Right lobe of liver (tissue), 6 donors: Measurements from ENCODE around the gene ST8SIA6. TPM values are rescaled to one million over a fixed set of nuclear protein-coding genes. Genes with fewer than 3 reads are reported as not detected.

ENCODE experiments used
- ATAC-seq, 4 donors: fragments of 200-7000 bp; cut with Tn5 transposase; one replicate each; pipeline ENCODE4 v1.9.1; 2020; ENCODE audit warnings: mild to moderate bottlenecking in 4 of 4, moderate library complexity in 4 of 4
- DNase-seq, 3 donors: peaks; one replicate each; pipeline ENCODE4 v3.0.0-alpha.2; 2020
- H3K27ac ChIP-seq, 3 donors: fragments of 200-600 bp; one replicate each; pipeline ENCODE4 v1.8.0; 2022
- H3K27me3 ChIP-seq, 2 donors: fragments of 200-600 bp; one replicate each; pipeline ENCODE4 v1.8.0; 2022
- H3K36me3 ChIP-seq, 4 donors: fragments of 200-600 bp; sonication (generic) in 1 of 4; one replicate each; pipeline versions ENCODE4 v1.5.1 to v1.8.0; 2017 to 2022; ENCODE audit warnings: control low read depth in 1 of 4
- H3K4me1 ChIP-seq, 4 donors: fragments of 200-600 bp; sonication (generic) in 1 of 4; one replicate each; pipeline versions ENCODE4 v1.5.1 to v1.8.0; 2017 to 2022; ENCODE audit warnings: control low read depth in 1 of 4
- H3K4me3 ChIP-seq, 3 donors: fragments of 200-600 bp; one replicate each; pipeline ENCODE4 v1.8.0; 2022
- H3K9me3 ChIP-seq, 4 donors: fragments of 200-600 bp; sonication (generic) in 1 of 4; one replicate each; pipeline versions ENCODE4 v1.5.1 to v1.8.0; 2017 to 2022; ENCODE audit warnings: control low read depth in 1 of 4
- CTCF ChIP-seq, 4 donors: fragments of 200-600 bp in 3 of 4; fragments of 450-650 bp in 1 of 4; IDR thresholded peaks; one replicate each; pipeline versions ENCODE4 v1.5.1 to v1.8.0; 2016 to 2022; ENCODE audit warnings: antibody characterized with exemption in 4 of 4, mild to moderate bottlenecking in 2 of 4
- POLR2A ChIP-seq: fragments of 450-650 bp; IDR thresholded peaks from one replicate; pipeline ENCODE4 v1.6.1; 2017; ENCODE audit warnings: antibody characterized with exemption, mild to moderate bottlenecking
- WGBS: methylation state at CpG from one replicate; pipeline ENCODE4 v1.1.6; 2018; ENCODE audit warnings: low coverage, low lambda C conversion rate; ENCODE audit not compliant: insufficient coverage; ENCODE audit errors: missing lambda C conversion rate; 5-methylcytosine and 5-hydroxymethylcytosine counted together
- intact Hi-C, 2 donors: fragments of 100-400 bp; cut with DNase I; formaldehyde crosslinking; loops; one replicate each; pipeline versions ENCODE4 v1.11.2 to v1.14.1; 2022
- total RNA-seq, 6 experiments: library from RNA; depleted of rRNA in 2 of 6; stranded (reverse); fragments of >200 nt in 2 of 6; fragmentation: NEBNext Ultra II Directional in 3 of 6; extraction: Animal tissue kit (Norgen Biotek cat#: 25700) in 3 of 6; gene quantifications; one replicate each; pipeline versions ENCODE4 v1.1.0 to v1.2.4, GENCODE V29; 2016 to 2023
- donor health status: DM: no; HTN: yes; CAD: no.
- donor health status: DM: no; HTN: no; CAD: no.
- donor health status: DM: no; HTN: no; CAD: no.
- donor health status: DM: no; HTN: yes; CAD: no.
- donor health status: DM: no; HTN: yes; CAD: no.

The ST8SIA6 gene
- total RNA-seq, 6 experiments from 2014 or later, result 0.39 to 2.2 (median 1.4) TPM

DNA sequence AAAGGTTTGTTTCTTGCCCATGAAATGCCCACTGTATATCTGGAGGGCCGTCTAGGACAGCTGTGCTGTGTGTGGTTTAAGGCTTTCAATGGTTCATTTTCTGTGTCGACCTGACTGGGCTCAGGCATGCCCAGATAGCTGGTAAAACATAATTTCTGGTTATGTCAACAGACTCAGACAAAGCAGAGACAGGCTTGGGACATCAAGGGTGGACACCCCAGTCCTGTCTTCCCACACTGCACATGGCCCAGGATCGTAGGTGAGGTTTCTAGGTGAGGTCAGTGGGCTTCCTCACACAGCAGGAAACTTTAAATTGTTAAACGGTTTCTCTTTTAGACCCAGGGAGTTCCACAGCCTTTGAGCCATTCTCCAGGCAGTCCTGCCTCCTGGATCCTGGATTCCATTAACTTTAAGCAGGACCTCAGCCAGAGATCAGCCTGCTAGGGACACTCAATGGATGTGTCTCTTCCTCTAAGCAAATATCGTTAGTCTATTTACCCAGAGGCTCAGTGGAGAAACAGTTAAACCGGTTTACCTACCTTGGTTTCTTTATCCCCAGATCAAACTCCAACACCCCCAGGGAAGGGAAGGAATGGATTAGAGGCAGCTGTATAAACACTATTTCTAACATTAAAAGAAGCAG is 66.4 kb downstream of the ST8SIA6 start:
- H3K27ac ChIP-seq, result no peak overlapping the region
- H3K36me3 ChIP-seq, result no peaks in the 10 kb centered on the region
- no peak for DNase-seq
- ATAC-seq, result no peak
- WGBS, result 28% methylated on average over 6 of the region's 6 CpGs
- no peak overlapping the region for H3K4me3 ChIP-seq
- H3K4me1 ChIP-seq, result no peaks in the 10 kb centered on the region
- intact Hi-C loops, result no loop called here
- no peaks in the 10 kb centered on the region for H3K27me3 ChIP-seq
- TF ChIP-seq POLR2A, result no peak
- no peak for TF ChIP-seq CTCF (IDR thresholded peaks at IDR 0.05)
- H3K9me3 ChIP-seq, result no peaks in the 10 kb centered on the region

GRCh38 chr10:17386616-17387075 is 67.7 kb downstream of the ST8SIA6 start:
- WGBS, result 84% methylated on average over 6 of the region's 15 CpGs
- Histone ChIP-seq H3K4me1 (no peaks in the 10 kb centered on the region), H3K27ac (no peak overlapping the region), H3K27me3 (no peaks in the 10 kb centered on the region), H3K9me3 (no peaks in the 10 kb centered on the region), H3K36me3 (no peaks in the 10 kb centered on the region), H3K4me3 (no peak overlapping the region)
- TF ChIP-seq CTCF (IDR thresholded peaks at IDR 0.05) (no peak), POLR2A (no peak)
- intact Hi-C loops, result no loop called here
- ATAC-seq (no peak), DNase-seq (no peak)

GRCh38 chr10:17386021-17386420 is 68.4 kb downstream of the ST8SIA6 start:
- no peak overlapping the region for H3K27ac ChIP-seq
- no peak for ATAC-seq
- TF ChIP-seq POLR2A (no peak), CTCF (IDR thresholded peaks at IDR 0.05) (no peak)
- H3K9me3 ChIP-seq, result no peaks in the 10 kb centered on the region
- H3K4me1 ChIP-seq, result no peaks in the 10 kb centered on the region
- H3K27me3 ChIP-seq, result no peaks in the 10 kb centered on the region
- no peak for DNase-seq
- no peak overlapping the region for H3K4me3 ChIP-seq
- no peaks in the 10 kb centered on the region for H3K36me3 ChIP-seq
- WGBS, result 100% methylated on average over 2 of the region's 18 CpGs
- intact Hi-C loops, result no loop called here

- Histone ChIP-seq H3K27ac (no peak overlapping the region), H3K9me3 (no peaks in the 10 kb centered on the region), H3K27me3 (no peaks in the 10 kb centered on the region), H3K36me3 (no peaks in the 10 kb centered on the region), H3K4me1 (no peaks in the 10 kb centered on the region), H3K4me3 (no peak overlapping the region)
- intact Hi-C loops, result no loop called here
- 74% methylated on average over 6 of the region's 6 CpGs for WGBS
- TF ChIP-seq POLR2A, result no peak
- TF ChIP-seq CTCF (IDR thresholded peaks at IDR 0.05), result no peak
- ATAC-seq (no peak), DNase-seq (no peak)
Measured at GRCh38 chr10:17385066-17385465, 69.3 kb downstream of the ST8SIA6 start.
